Activated CD4-positive, alpha-beta T cell treated with anti-CD3 and anti-CD28 coated beads for 36 hours (primary cell): ENCODE data around the gene ERI3. TPM values are rescaled to one million over a fixed set of nuclear protein-coding genes. Genes with fewer than 3 reads are reported as not detected.

ENCODE experiments used
- ATAC-seq: fragments of 200-7000 bp; cut with Tn5 transposase; one replicate; pipeline ENCODE4 v1.10.0; 2021; ENCODE audit warnings: mild to moderate bottlenecking, moderate library complexity
- CTCF ChIA-PET: fragments of 350-600 bp; sonication (Branson Sonifier 250); formaldehyde crosslinking; loops from one replicate; lab custom pipeline; 2021; ENCODE audit warnings: antibody characterized with exemption; lab: Charles Lee
- POLR2A ChIA-PET: fragments of 350-600 bp; sonication (Branson Sonifier 250); formaldehyde crosslinking; loops from one replicate; lab custom pipeline; 2021; ENCODE audit warnings: antibody characterized with exemption, inconsistent platforms; lab: Charles Lee
- DNase-seq: peaks from one replicate; pipeline ENCODE4 v3.0.0-alpha.2; 2020
- H3K27ac Mint-ChIP-seq: one replicate; pipeline ENCODE4 v1.8.0; 2021; ENCODE audit warnings: mixed read lengths
- H3K27me3 Mint-ChIP-seq: one replicate; pipeline ENCODE4 v1.8.0; 2021; ENCODE audit warnings: mixed read lengths
- H3K36me3 Mint-ChIP-seq: one replicate; pipeline ENCODE4 v1.8.0; 2021; ENCODE audit warnings: low read depth, mixed read lengths
- H3K4me1 Mint-ChIP-seq: one replicate; pipeline ENCODE4 v1.8.0; 2021; ENCODE audit warnings: mixed read lengths
- H3K4me3 Mint-ChIP-seq: one replicate; pipeline ENCODE4 v1.8.0; 2021; ENCODE audit warnings: mild to moderate bottlenecking, moderate library complexity, mixed read lengths
- H3K9me3 Mint-ChIP-seq: one replicate; pipeline ENCODE4 v1.8.0; 2021; ENCODE audit warnings: low read depth, mixed read lengths
- intact Hi-C, 2 experiments: fragments of 100-400 bp; cut with DNase I in 1 of 2; cut with micrococcal nuclease in 1 of 2; formaldehyde crosslinking; loops; one replicate each; pipeline versions ENCODE4 v1.14.2 to v1.15.1; 2022 to 2024; cut with DNase I, micrococcal nuclease
- total RNA-seq, 2 experiments: library from RNA; stranded (reverse); gene quantifications; one replicate each; pipeline ENCODE4 v1.2.3, GENCODE V29; 2021

ERI3 gene
- total RNA-seq, 2 experiments from 2014 or later = 36.7 to 41.3 TPM

DNA sequence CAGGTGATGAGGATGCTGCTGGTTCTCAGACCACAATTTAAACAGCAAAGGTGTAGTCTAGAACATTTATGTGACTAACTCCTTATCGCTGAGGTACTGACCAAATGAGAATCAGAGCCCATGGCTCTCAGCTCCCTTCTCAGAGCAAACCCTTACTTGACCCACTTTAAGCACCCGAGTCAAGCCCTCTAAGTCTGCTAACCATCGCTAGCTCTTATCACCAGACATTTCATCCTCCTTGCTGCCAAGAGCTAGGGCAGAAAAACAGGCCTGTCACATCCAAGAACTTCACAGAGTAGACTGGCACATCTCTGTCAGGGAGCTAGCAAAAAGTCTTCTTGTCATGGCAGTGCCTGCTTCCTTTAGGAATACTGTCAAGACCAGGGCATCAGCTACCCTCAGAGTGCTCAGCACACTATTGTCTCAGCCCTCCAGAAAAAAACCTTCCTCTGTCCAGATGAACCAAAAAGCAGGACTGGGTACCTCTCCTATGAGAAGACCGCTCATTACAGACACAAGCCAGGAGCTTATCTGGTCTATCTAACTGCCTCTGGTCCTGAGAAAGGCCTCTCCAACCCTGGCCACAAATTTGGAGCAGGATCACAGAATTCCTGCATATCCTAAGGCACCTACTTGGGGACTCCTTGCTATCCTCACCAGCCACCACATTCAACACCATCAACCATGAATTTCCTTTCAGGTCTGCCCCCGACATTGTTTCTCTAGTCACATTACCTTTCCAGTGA is 26.2 kb downstream of the ERI3 start:
- Mint-ChIP-seq H3K4me3 (no peak overlapping the region), H3K4me1 (no peaks in the 10 kb centered on the region), H3K27ac (no peak overlapping the region), H3K36me3 (no peaks in the 10 kb centered on the region), H3K27me3 (no peaks in the 10 kb centered on the region), H3K9me3 (no peaks in the 10 kb centered on the region)
- CTCF ChIA-PET = interaction anchor here (0.8 to 1.6 kb wide), 4 partner anchors 8 to 18 kb away, joined by 3 to 7 read pairs (median 4); no protein-coding TSS in a partner anchor
- POLR2A ChIA-PET = no interaction called here
- DNase-seq = no peak
- intact Hi-C loops = no loop called here
- ATAC-seq = no peak

- Mint-ChIP-seq H3K27me3 (no peaks in the 10 kb centered on the region), H3K9me3 (no peaks in the 10 kb centered on the region), H3K4me1 (no peaks in the 10 kb centered on the region), H3K4me3 (no peak overlapping the region), H3K27ac (no peak overlapping the region), H3K36me3 (no peaks in the 10 kb centered on the region)
- ATAC-seq (no peak), DNase-seq (no peak)
- ChIA-PET POLR2A (no interaction called here), CTCF (interaction anchor here (0.7 to 1.6 kb wide), 4 partner anchors 10 to 23 kb away, joined by 4 to 7 read pairs (median 4); no protein-coding TSS in a partner anchor)
- intact Hi-C loops = no loop called here
Measured at GRCh38 chr1:44327679-44328491, 27.2 kb downstream of the ERI3 start.

DNA sequence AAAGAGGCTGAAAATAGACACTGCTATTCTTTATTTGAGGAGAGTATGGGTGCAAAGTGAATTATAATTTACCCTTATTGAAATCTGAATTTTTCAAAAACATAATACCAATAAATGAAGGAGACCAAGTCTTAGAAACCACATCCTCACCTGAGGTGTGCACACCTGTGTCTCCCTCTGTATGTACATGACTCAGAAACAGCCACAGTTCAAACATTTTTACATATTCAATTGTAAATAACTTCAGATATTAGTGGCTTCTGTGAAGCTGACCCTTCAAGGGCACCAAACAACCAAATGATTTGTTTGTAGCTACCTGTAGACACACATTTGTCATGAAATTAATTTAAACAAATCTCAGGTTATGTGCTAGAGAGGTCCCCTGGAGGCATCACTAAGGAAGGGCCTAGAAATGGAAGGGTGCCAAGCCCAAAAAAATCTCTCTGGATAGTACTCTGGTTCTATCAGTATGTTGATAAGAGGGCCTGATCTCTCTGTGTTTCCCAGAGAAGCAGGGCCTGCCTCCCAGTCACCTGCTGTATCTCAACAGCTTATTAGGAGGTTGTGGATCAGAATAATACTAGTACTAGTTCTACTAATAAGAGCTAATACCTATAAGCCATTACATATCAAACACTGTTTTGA is 28.1 kb downstream of the ERI3 start:
- ChIA-PET CTCF (interaction anchor here (0.6 to 0.7 kb wide), 2 partner anchors 24 to 459 kb away, joined by 3 to 4 read pairs; no protein-coding TSS in a partner anchor), POLR2A (no interaction called here)
- ATAC-seq (no peak), DNase-seq (no peak)
- Mint-ChIP-seq H3K27me3 (no peaks in the 10 kb centered on the region), H3K27ac (no peak overlapping the region), H3K4me1 (no peaks in the 10 kb centered on the region), H3K4me3 (no peak overlapping the region), H3K9me3 (no peaks in the 10 kb centered on the region), H3K36me3 (no peaks in the 10 kb centered on the region)
- intact Hi-C loops = no loop called here

- ChIA-PET POLR2A (no interaction called here), CTCF (no interaction called here)
- Mint-ChIP-seq H3K4me1 (no peaks in the 10 kb centered on the region), H3K9me3 (no peaks in the 10 kb centered on the region), H3K27me3 (no peaks in the 10 kb centered on the region), H3K27ac (no peak overlapping the region), H3K36me3 (no peaks in the 10 kb centered on the region), H3K4me3 (no peak overlapping the region)
- ATAC-seq (no peak), DNase-seq (no peak)
- intact Hi-C loops = no loop called here
Measured at GRCh38 chr1:44326024-44326701, 28.9 kb downstream of the ERI3 start.

DNA sequence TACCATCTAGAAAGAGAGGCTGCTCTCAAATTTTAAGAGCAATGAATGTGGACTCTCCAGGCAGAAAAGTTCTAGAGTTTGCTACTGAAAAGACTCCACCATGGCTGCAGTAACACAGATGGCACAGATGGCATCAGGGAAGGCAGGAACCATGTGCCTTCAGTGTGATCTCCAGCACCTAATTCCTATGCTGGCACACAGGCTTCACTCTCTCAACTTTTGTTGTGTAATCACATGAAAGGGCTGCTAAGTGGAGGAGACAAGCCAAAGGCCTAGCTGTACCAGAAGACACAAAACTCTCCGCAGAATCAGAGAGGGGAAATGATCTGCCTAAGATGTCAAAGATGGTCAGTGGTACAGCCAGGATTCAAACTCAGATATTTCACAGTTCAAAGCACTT is 31.1 kb downstream of the ERI3 start:
- DNase-seq (no peak), ATAC-seq (no peak)
- no peaks in the 10 kb centered on the region for H3K27me3 Mint-ChIP-seq
- no peak overlapping the region for H3K27ac Mint-ChIP-seq
- no peaks in the 10 kb centered on the region for H3K4me1 Mint-ChIP-seq
- no peak overlapping the region for H3K4me3 Mint-ChIP-seq
- no peaks in the 10 kb centered on the region for H3K9me3 Mint-ChIP-seq
- ChIA-PET POLR2A (no interaction called here), CTCF (interaction anchor here (0.9 kb wide), 1 partner anchor 30 kb away, joined by 3 read pairs; no protein-coding TSS in a partner anchor)
- intact Hi-C loops = no loop called here
- H3K36me3 Mint-ChIP-seq = peaks cover 4% of the 10 kb centered on the region

DNA sequence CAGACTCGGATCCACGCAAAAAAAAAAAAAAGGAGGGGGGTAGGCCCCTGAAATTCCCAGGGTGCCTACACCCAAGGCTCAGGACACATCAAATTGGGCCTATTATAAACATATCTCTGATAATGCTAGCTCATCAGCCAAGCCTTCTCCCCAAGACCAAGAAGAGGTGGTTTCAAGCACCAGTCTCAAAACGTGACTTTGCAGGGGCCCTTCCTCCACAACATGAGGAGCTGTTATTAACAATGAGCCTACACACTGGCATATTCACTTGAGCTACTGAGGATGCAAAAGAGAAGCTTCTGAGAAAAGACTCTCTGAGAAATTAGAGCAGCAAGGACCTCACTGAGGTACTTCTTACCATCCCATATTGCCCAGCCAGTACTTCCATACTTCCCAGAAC is 32.7 kb downstream of the ERI3 start:
- H3K4me3 Mint-ChIP-seq = no peak overlapping the region
- peaks cover 4% of the 10 kb centered on the region for H3K4me1 Mint-ChIP-seq
- H3K36me3 Mint-ChIP-seq = peaks cover 11% of the 10 kb centered on the region
- DNase-seq (no peak), ATAC-seq (no peak)
- POLR2A ChIA-PET = no interaction called here
- no peaks in the 10 kb centered on the region for H3K27me3 Mint-ChIP-seq
- intact Hi-C loops = no loop called here
- CTCF ChIA-PET = interaction anchor here (0.6 to 2.1 kb wide), 8 partner anchors 14 to 1171 kb away, joined by 3 to 8 read pairs (median 3); no protein-coding TSS in a partner anchor
- no peaks in the 10 kb centered on the region for H3K9me3 Mint-ChIP-seq
- no peak overlapping the region for H3K27ac Mint-ChIP-seq

DNA sequence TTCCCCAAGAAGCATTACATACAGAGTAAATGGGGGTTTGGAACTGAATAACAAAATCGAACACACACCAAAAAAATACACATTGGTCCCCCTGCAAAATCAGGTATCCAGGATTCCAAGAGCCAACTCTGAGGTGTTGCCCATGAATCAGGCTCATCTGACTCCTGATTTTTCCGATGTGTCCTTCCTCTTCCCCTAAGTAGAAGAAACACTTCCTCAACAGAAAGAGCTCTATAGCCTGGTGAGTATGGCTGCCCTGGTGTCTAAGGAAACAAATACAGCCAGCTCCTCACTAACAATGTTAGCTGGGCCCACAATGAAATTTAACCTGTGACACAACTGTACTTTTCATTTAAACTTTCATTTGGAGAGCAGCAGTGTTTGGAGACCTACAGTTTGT is 33.6 kb downstream of the ERI3 start:
- H3K4me1 Mint-ChIP-seq = peaks cover 4% of the 10 kb centered on the region
- no peak for ATAC-seq
- intact Hi-C loops = no loop called here
- H3K27ac Mint-ChIP-seq = no peak overlapping the region
- H3K27me3 Mint-ChIP-seq = no peaks in the 10 kb centered on the region
- no peak for DNase-seq
- H3K4me3 Mint-ChIP-seq = no peak overlapping the region
- POLR2A ChIA-PET = interaction anchor here (0.6 kb wide), 1 partner anchor 24 kb away, joined by 3 read pairs; no protein-coding TSS in a partner anchor
- CTCF ChIA-PET = interaction anchor here (1.1 to 2.1 kb wide), 4 partner anchors 24 to 270 kb away, joined by 3 to 8 read pairs (median 4); no protein-coding TSS in a partner anchor
- peaks cover 14% of the 10 kb centered on the region for H3K36me3 Mint-ChIP-seq
- no peaks in the 10 kb centered on the region for H3K9me3 Mint-ChIP-seq

DNA sequence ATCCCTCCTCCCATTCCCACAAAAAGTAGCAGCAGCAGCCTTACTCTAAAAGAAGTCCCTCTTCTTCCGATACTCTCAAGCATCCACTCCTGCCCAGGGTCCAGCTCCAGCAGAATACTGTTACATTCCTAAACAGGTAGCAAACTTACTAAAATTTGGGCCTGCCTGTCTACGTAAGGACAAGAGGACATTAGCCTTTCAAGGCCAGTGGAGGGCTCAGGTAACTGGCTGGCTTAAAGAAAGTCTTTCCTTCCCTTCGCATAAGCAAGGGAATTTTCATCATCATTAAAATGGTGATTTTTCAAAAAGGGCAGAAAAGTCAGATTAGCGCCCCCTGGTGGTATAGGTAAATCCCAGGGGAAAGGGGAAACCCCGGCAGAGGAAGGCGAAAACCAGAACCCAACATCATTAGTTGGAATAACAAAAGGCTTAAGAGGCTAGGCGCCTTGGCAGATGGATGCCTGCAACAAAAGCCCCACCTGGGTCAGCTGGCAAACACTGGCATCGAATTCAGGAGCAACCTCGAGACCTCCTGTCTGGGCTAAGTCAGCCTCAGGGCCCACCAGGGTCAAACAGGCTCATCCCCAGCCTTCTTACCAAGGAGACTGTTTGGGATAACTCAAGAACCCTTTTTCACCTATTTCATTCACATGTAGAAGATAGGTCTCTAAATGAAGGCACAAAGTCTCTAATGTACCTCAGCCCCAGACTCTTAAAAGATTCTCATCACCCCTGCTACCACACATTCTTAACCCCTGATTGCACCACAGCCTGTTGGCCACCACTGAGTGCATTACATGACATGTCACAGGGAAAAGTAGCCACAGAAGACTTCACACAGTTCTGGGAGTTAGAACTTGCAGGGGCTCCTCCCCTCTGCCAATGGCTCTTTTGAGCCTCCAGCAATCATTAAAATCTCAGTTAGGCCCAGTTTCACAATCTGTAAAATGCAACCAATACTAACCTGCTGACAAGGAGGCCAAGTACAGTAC is 36.7 kb downstream of the ERI3 start:
- peak overlapping the region; percentile 11 for H3K27ac Mint-ChIP-seq
- ATAC-seq = peak; percentile 42
- peaks cover 14% of the 10 kb centered on the region for H3K36me3 Mint-ChIP-seq
- intact Hi-C loops = loop anchor here (1.0 to 10.0 kb wide), 3 partner anchors 101 to 224 kb away; no protein-coding TSS in a partner anchor
- CTCF ChIA-PET = interaction anchor here (0.6 to 4.0 kb wide), 13 partner anchors 10 to 1560 kb away, joined by 3 to 46 read pairs (median 4); no protein-coding TSS in a partner anchor
- H3K27me3 Mint-ChIP-seq = no peaks in the 10 kb centered on the region
- no peak overlapping the region for H3K4me3 Mint-ChIP-seq
- POLR2A ChIA-PET = no interaction called here
- no peaks in the 10 kb centered on the region for H3K9me3 Mint-ChIP-seq
- peaks cover 5% of the 10 kb centered on the region for H3K4me1 Mint-ChIP-seq
- DNase-seq = peak; percentile 66

GRCh38 chr1:44316231-44316759 is 38.8 kb downstream of the ERI3 start:
- peaks cover 21% of the 10 kb centered on the region for H3K36me3 Mint-ChIP-seq
- ATAC-seq = peak; percentile 55
- POLR2A ChIA-PET = no interaction called here

More at GRCh38 chr1:44316231-44316759, 38.8 kb downstream of the ERI3 start:
- Mint-ChIP-seq H3K27me3 (no peaks in the 10 kb centered on the region), H3K4me3 (no peak overlapping the region), H3K9me3 (no peaks in the 10 kb centered on the region), H3K27ac (no peak overlapping the region), H3K4me1 (peaks cover 5% of the 10 kb centered on the region)
- CTCF ChIA-PET = interaction anchor here (0.7 to 2.5 kb wide), 6 partner anchors 10 to 119 kb away, joined by 3 to 11 read pairs (median 5); no protein-coding TSS in a partner anchor
- DNase-seq = no peak
- intact Hi-C loops = loop anchor here in 1 of 2 experiments (10.0 kb wide), 1 partner anchor 221 kb away; no protein-coding TSS in a partner anchor
